Central memory CD8-positive, alpha-beta T cell (primary cell): ENCODE measurements around the gene OR4D6.

Source experiments
- ATAC-seq: fragments of 150-1000 bp; cut with Tn5 transposase; replicated peaks from 2 replicates; pipeline ENCODE4 v1.10.0; 2022; ENCODE audit warnings: mild to moderate bottlenecking, moderate FRiP score, moderate number of reproducible peaks; ENCODE audit not compliant: poor library complexity, severe bottlenecking; ENCODE audit errors: extremely low read depth
- DNase-seq, 2 donors: peaks; one replicate each; pipeline ENCODE4 v3.0.0; 2021; ENCODE audit warnings: low spot score in 2 of 2
- H3K27ac Mint-ChIP-seq: one replicate; pipeline ENCODE4 v1.8.0; 2022; ENCODE audit warnings: low read depth, mild to moderate bottlenecking, moderate library complexity, mixed read lengths
- H3K27me3 Mint-ChIP-seq: one replicate; pipeline ENCODE4 v1.8.0; 2022; ENCODE audit warnings: mixed read lengths
- H3K36me3 Mint-ChIP-seq: one replicate; pipeline ENCODE4 v1.8.0; 2022; ENCODE audit warnings: mild to moderate bottlenecking, moderate library complexity, mixed read lengths; ENCODE audit not compliant: insufficient read depth
- H3K4me1 Mint-ChIP-seq: one replicate; pipeline ENCODE4 v1.8.0; 2022; ENCODE audit warnings: mixed read lengths
- H3K4me3 Mint-ChIP-seq: one replicate; pipeline ENCODE4 v1.8.0; 2022; ENCODE audit warnings: mild to moderate bottlenecking, moderate library complexity, mixed read lengths
- H3K9me3 Mint-ChIP-seq: one replicate; pipeline ENCODE4 v1.8.0; 2022; ENCODE audit warnings: mixed read lengths

OR4D6 gene

DNA sequence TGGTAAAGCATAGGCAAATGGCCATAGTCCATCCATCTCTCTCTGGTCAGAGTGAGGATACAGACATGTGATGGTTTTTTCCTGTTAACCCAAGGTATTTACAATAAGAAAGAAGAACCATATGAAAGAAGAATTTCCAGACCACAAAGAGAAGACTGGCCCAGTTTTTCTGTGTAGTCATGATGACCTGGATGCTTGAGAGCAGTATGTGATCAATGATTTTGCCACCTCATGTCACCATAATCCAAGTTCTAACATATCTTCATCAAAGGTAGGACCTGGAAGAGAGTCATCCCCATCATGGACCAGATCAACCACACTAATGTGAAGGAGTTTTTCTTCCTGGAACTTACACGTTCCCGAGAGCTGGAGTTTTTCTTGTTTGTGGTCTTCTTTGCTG lies at the start of gene OR4D6:
Gene OR4D6, plus strand, starts transcription at position 301 of the 400 bp plus-strand sequence. Its CDS starts 0 bp downstream, at position 301.
- DNase-seq (no peak), ATAC-seq (no peak)
- Mint-ChIP-seq H3K27me3 (peaks cover 67% of the 10 kb centered on the region), H3K27ac (no peak within 1 kb of the TSS), H3K36me3 (no peaks in the 10 kb centered on the region), H3K4me1 (no peaks in the 10 kb centered on the region), H3K4me3 (no peak within 1 kb of the TSS), H3K9me3 (no peaks in the 10 kb centered on the region)

DNA sequence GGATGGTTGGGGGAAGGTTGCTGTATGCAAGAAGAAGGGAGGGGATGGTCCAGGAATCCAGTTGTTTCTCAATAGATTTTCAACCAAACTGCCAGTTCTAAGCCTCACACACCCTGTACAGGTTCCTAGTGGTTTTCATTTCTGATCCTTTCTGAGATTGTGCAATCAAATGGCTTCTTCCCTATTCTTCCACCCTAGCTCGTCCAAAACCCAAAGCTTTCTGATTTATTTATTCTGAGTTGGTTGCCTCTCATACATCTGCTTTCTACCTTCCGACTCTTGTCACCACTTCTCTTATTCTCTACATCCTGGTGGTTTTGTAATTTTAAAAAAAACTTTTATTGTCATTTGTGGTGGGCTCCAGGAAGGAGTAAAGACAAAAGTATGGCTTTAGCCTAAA lies 43.1 kb upstream of the OR4D6 start:
- H3K9me3 Mint-ChIP-seq: peaks cover 7% of the 10 kb centered on the region
- no peak overlapping the region for H3K4me3 Mint-ChIP-seq
- no peaks in the 10 kb centered on the region for H3K36me3 Mint-ChIP-seq
- ATAC-seq: no peak
- no peak for DNase-seq
- H3K27ac Mint-ChIP-seq: no peak overlapping the region
- no peaks in the 10 kb centered on the region for H3K4me1 Mint-ChIP-seq
- H3K27me3 Mint-ChIP-seq: peaks cover 53% of the 10 kb centered on the region

DNA sequence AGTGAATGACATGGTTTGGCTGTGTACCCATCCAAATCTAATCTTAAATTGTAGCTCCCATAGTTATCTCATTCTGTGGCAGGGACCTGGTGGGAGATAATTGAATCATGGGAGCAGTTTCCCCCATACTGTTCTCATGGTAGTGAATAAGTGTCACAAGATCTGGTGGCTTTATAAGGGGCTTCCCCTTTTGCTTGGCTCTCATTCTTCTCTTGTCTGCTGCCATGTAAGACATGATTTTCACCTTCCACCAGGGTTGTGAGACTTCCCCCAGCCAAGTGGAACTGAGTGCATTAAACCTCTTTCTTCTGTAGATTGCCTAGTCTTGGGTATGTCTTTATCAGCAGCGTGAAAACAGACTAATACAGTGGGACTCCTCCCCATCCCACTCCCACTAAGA lies 41.6 kb upstream of the OR4D6 start:
- Mint-ChIP-seq H3K4me3 (no peak overlapping the region), H3K27ac (no peak overlapping the region), H3K9me3 (peaks cover 6% of the 10 kb centered on the region), H3K36me3 (no peaks in the 10 kb centered on the region), H3K4me1 (no peaks in the 10 kb centered on the region), H3K27me3 (peaks cover 55% of the 10 kb centered on the region)
- DNase-seq (no peak), ATAC-seq (no peak)

DNA sequence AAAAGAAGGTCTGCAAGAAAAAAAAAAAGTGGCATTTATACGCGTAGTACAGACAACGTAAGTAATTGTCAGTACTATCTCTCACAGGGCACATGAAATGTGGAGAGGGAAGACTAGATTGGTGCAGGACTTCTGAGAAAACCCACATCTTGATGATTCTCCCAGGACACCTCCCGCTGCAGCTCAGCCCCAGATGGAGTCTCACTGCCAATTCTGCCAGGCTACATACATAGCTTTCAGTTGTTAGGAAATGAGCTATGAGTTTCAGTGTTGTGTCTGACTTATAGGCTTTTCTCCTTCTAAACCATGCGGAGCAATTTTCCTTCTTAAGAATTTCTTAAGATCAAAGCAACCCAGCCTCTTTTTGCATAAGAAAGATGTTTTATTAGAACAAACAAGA lies 40.1 kb upstream of the OR4D6 start:
- Mint-ChIP-seq H3K27ac (no peak overlapping the region), H3K9me3 (no peaks in the 10 kb centered on the region), H3K27me3 (peaks cover 66% of the 10 kb centered on the region), H3K4me1 (no peaks in the 10 kb centered on the region), H3K4me3 (no peak overlapping the region), H3K36me3 (no peaks in the 10 kb centered on the region)
- no peak for DNase-seq
- ATAC-seq: no peak

DNA sequence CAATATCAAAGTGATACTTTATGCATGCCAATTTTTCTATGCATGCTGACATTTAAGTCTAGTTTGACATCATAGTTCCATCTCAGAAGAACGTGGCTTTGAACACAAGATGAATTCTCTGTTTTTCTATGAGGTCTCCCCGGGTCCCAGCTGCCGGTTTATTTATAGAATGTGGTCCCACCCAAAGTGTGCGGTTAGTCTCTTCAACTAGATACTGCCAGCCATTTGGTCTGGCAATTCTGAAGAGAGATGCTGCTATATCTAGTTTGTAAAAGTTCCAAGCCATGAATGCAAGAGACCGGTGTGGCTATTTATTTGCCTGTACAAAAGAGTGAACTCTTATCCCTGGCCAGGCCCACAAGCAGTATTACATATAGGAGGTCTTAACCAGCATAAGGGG lies 39.7 kb upstream of the OR4D6 start:
- Mint-ChIP-seq H3K36me3 (no peaks in the 10 kb centered on the region), H3K9me3 (no peaks in the 10 kb centered on the region), H3K27me3 (peaks cover 66% of the 10 kb centered on the region), H3K4me1 (no peaks in the 10 kb centered on the region), H3K27ac (no peak overlapping the region), H3K4me3 (no peak overlapping the region)
- no peak for ATAC-seq
- DNase-seq: no peak

DNA sequence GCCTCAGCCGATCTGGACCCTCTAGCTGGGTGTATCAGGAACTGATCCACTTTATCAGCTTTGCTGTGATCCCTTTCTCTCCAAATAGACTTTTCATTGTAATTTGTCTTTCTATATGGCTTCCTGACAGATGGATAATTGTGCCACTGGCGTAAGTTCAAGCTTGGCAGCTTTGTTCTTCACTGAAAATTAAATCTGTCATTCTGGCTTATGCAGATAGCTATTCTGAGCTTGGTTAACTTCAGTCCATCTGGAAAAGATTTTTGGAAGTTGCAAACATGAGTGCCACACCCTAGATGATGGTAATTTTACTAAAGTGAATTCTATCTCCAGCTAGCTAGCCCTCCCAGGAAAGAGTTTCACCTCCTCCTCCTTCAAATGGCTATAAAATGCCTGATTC lies 38.6 kb upstream of the OR4D6 start:
- no peaks in the 10 kb centered on the region for H3K4me1 Mint-ChIP-seq
- ATAC-seq (no peak), DNase-seq (no peak)
- H3K36me3 Mint-ChIP-seq: no peaks in the 10 kb centered on the region
- no peak overlapping the region for H3K4me3 Mint-ChIP-seq
- no peak overlapping the region for H3K27ac Mint-ChIP-seq
- H3K27me3 Mint-ChIP-seq: peaks cover 63% of the 10 kb centered on the region
- no peaks in the 10 kb centered on the region for H3K9me3 Mint-ChIP-seq

DNA sequence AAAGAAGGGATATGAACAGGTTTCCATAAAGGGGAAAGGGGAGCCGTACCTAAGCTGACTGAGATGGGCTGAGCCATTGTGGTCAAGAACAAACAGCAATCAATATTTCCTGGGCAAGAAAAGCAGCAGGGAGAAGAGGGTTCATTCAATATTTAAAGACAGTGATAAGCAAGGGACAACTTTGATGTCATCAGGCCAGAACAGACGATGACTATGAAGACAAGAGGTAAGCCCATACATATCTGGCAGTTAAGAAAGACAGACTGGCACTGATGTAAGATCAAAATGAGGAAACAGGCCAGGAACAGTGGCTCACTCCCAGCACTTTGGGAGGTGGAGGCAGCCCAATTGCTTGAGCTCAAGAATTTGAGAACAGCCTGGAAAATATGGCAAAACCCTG lies 32.9 kb upstream of the OR4D6 start:
- peaks cover 43% of the 10 kb centered on the region for H3K27me3 Mint-ChIP-seq
- H3K27ac Mint-ChIP-seq: no peak overlapping the region
- no peaks in the 10 kb centered on the region for H3K4me1 Mint-ChIP-seq
- no peak for ATAC-seq
- no peaks in the 10 kb centered on the region for H3K36me3 Mint-ChIP-seq
- H3K9me3 Mint-ChIP-seq: no peaks in the 10 kb centered on the region
- no peak for DNase-seq
- H3K4me3 Mint-ChIP-seq: no peak overlapping the region

DNA sequence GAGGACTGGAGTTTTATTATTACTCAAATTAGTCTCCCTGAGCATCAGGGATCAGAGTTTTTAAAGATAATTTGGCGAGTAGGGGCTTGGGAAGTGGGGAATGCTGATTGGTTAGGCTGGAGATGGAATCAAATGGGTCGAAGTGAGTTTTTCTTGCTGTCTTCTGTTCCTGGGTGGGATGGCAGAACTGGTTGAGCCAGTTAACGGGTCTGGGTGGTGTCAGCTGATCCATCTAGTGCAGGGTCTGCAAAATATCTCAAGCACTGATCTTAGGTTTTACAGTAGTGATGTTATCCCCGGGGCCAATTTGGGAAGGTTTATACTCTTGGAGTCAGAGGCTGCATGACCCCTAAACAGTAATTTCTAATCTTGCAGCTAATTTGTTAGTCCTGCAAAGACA lies 31.6 kb upstream of the OR4D6 start:
- Mint-ChIP-seq H3K36me3 (no peaks in the 10 kb centered on the region), H3K27me3 (peaks cover 43% of the 10 kb centered on the region), H3K4me3 (no peak overlapping the region), H3K4me1 (no peaks in the 10 kb centered on the region), H3K9me3 (no peaks in the 10 kb centered on the region), H3K27ac (no peak overlapping the region)
- DNase-seq (no peak), ATAC-seq (no peak)

DNA sequence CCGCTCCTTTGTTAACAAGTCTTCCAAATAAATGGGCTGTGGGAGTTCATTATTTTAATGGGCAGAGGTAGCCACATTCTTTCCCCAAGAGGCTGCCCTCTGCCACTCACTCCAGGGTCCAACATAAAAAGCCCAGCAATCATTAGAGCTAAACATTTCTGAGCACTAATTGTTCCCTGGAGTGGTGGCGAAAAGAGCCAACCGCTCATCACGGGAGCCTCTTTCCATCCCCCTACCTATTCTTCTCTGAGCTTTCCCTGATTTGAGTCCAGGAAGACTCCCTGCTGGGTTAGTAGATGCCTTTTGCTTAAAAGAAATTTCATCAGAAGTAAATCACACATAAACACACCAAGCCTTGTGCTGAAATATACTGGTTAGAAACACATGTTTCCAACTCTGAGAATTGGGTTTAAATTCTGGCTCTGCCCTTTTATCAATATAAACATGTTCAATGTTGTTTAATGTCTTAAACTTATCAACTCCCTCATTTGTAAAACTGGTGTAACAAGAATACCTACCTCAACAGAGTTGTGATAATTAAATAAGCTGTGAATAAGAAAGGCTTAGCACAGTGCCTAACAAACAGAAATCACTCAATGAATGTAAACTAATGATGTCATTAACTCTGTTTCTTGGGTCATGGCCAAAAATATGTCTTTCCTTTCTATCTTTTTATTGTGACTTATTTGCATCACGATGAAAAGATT lies 30.2 kb upstream of the OR4D6 start, which contains the start of gene OR5A2:
Gene OR5A2, minus strand, starts transcription at position 53 of the 707 bp plus-strand sequence. CDS start 3,460 bp downstream, outside the sequence.
- no peaks in the 10 kb centered on the region for H3K9me3 Mint-ChIP-seq
- ATAC-seq: no peak
- no peak within 1 kb of the TSS for H3K4me3 Mint-ChIP-seq
- peaks cover 37% of the 10 kb centered on the region for H3K27me3 Mint-ChIP-seq
- no peak for DNase-seq
- no peaks in the 10 kb centered on the region for H3K36me3 Mint-ChIP-seq
- no peaks in the 10 kb centered on the region for H3K4me1 Mint-ChIP-seq
- H3K27ac Mint-ChIP-seq: no peak within 1 kb of the TSS

DNA sequence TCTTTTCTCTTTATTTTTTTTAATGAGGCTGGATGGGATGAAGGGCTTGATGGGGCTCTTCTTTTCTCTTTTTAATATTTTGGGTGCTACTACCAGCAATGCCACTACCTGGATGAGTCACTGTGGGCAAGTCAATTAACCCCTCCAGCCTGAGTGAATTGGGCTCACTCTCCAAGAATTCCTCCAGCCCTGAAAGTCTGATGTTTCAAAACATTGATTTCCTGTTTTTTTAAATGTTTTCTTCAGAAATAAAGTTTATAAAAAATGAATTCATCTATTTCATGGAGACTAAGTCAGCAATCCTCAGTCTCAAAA lies 29.7 kb upstream of the OR4D6 start:
- DNase-seq (no peak), ATAC-seq (no peak)
- Mint-ChIP-seq H3K36me3 (no peaks in the 10 kb centered on the region), H3K9me3 (no peaks in the 10 kb centered on the region), H3K4me3 (no peak overlapping the region), H3K27ac (no peak overlapping the region), H3K4me1 (no peaks in the 10 kb centered on the region), H3K27me3 (peaks cover 41% of the 10 kb centered on the region)

DNA sequence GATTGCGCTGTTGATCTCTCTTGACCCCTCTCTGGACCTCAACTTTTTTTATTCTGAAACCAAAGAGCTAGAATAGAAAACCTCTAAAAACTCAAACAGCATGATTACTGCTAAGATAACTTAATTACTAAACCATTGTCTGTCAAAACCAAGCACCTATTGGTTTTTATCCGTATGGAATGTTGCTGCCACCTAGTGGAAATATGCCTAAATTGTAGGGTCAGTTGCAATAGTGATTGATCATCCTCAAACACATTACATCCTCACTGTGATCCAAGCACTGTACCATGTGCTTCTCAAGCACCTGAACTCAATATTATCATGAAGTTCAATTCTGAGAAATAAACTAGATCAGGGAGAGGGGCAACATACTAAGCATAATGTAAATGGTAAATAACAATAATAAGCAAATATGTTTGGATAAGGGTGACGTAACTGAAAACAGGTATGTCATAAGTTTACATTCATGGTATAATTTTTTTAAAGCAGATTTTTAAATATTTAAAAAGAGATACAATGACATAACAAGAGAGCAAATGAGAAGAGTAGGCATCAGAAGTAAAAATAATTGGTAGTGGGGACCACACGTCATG lies 26.7 kb upstream of the OR4D6 start:
- Mint-ChIP-seq H3K27ac (no peak overlapping the region), H3K4me1 (no peaks in the 10 kb centered on the region), H3K36me3 (no peaks in the 10 kb centered on the region), H3K4me3 (no peak overlapping the region), H3K27me3 (peaks cover 47% of the 10 kb centered on the region), H3K9me3 (no peaks in the 10 kb centered on the region)
- DNase-seq: peak in 1 of 2 donors; percentile 23
- ATAC-seq: no peak

DNA sequence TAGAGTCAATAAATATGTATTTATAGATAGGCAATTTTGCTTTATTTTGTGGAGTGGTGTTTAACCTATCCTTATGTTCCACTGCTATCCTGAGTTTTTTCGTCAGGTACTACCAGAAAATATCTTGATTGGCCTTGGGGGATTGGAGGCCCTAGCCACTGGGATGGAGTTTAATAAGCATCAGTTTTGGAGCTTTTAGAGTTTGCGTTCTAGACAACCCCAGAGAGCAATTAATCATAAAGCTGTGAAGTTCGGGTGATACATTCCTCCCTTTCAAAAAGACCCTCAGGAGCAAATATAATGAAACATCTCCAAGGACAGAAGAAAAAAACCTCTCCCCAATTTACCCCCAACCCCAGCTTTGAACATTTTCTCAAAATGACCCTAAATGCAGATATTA lies 20.6 kb upstream of the OR4D6 start, which contains the start of gene OR5A1:
Gene OR5A1, plus strand, starts transcription at position 301 of the 400 bp plus-strand sequence. CDS start 6,700 bp downstream, outside the sequence.
- Mint-ChIP-seq H3K9me3 (no peaks in the 10 kb centered on the region), H3K4me1 (no peaks in the 10 kb centered on the region), H3K27ac (no peak within 1 kb of the TSS), H3K27me3 (peaks cover 40% of the 10 kb centered on the region), H3K36me3 (no peaks in the 10 kb centered on the region), H3K4me3 (no peak within 1 kb of the TSS)
- no peak for ATAC-seq
- no peak for DNase-seq

DNA sequence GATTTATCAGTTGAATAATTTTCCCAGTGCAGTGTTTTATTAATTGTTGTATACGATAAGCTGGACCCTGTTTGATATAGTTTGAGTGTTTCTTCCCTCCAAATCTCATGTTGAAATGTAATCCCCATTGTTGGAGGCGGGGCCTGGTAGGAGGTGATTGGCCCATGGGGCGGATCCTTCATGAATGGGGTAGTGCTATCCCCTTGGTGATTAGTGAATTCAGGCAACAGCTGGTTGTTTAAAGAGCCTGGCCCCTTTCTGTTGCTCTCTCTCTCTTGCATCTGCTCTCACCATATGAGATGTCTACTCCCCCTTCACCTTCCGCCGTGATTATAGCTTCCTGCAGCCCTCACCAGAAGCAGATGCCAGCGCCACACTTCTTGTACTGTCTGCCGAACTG lies 19.0 kb upstream of the OR4D6 start:
- H3K27me3 Mint-ChIP-seq: peaks cover 24% of the 10 kb centered on the region
- H3K27ac Mint-ChIP-seq: no peak overlapping the region
- H3K4me1 Mint-ChIP-seq: no peaks in the 10 kb centered on the region
- ATAC-seq: no peak
- H3K4me3 Mint-ChIP-seq: no peak overlapping the region
- no peaks in the 10 kb centered on the region for H3K36me3 Mint-ChIP-seq
- H3K9me3 Mint-ChIP-seq: no peaks in the 10 kb centered on the region
- no peak for DNase-seq
